T-helper 1 cell (primary cell): Measurements from ENCODE around the gene HHATL.

ENCODE experiments used
- DNase-seq, 5 donors: peaks; one replicate each; pipeline ENCODE4 v3.0.0-alpha.2; 2012 to 2020

Gene HHATL

GRCh38 chr3:42652251-42652610, 50.4 kb downstream of the HHATL start:
- DNase-seq = no peak

DNA sequence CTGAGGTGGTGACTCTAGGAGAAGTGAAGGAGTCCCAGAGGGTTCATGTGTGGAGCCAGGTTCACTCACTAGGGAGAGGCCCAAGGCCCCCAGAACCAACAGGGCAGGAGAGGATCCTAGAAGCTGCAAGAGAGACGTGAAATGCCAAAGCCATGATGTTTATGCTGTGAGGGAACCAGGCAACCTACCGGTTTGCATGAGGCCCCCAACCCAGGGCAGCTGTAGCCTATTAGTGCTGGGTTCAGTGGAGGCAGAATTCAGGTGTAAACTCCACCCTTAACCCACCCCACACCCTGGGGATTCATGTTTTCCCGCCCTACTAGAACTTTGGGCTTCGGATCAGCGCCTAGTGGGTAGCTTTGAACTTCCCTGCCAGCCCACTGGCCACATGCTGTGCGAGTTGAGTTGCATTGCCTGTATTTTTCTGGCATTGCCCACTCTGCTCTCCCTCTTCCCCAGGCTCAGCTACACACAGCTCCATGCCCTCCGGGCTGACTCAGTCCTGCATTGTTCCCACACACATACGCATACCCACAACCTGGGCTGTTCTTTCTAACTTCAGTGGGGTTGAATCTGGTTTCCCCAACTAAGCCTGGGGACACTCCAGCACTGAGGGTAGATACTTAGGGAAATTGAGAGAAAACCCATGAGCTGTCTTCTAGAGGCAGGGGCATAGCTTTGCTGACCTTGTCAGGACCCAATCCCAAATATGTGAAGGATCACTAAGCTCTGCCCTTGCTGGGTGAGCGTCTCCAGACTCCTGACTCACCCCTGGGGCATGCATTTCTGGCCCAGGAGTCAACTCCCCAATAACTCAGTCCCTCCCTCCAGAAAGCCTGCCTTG, 51.1 kb downstream of the HHATL start:
- no peak for DNase-seq

DNA sequence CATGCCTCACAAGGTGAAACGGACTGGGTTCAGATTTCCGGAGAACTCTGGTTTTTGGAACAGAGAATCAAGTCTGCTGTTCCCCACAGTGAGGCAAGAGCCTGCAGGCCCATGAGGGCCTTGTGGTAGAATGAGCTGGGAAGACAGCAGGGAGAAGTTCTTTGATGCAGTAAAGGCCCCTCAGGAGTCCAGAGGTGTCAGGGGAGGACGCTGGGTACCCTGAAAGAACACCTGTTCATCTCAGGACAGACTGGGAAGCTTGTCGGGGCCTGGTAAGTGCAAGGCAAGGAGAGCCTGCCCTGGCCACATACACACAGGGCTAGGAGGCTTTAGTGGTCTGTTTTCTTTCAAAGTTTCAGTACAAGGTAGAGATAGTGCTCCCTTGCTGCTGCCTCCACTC, 52.8 kb downstream of the HHATL start:
- no peak for DNase-seq

DNA sequence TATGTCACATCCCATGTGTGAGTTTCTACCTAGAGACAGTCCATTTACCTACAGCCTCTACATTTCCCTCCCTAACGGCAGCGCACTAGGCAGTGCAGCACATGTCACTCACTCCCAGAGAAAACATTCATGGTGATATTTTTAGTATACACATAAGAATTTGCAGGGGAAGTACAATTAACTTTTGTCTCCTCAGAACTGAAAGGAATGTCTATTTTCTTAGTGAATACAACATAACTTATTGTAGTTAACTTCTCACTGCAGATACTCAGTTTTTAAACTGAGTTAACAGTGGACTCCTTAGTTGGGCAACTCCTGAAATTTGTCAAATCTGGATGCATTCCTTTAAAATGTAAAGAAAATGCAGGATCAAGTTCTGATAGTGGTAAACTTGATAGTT, 53.6 kb downstream of the HHATL start:
- DNase-seq = no peak

- DNase-seq = no peak
These were observed 54.7 kb downstream of the HHATL start for GRCh38 chr3:42647821-42648459.
